ENCODE data around the gene RHOG. TPM values are rescaled to one million over a fixed set of nuclear protein-coding genes. Genes with fewer than 3 reads are reported as not detected.
A peak's percentile ranks its signal among the peaks of the same experiment; 100 is the strongest.
"Not testable (repeated sequence)": the region's sequence is repeated elsewhere in the genome, so short reads cannot be mapped to it uniquely, and the experiment has no call there.

The RHOG gene
- total and polyA plus RNA-seq, 2 donors (not counting 1 experiment from before 2014, with no cell fraction given), result 10.9 to 53.1 TPM

DNA sequence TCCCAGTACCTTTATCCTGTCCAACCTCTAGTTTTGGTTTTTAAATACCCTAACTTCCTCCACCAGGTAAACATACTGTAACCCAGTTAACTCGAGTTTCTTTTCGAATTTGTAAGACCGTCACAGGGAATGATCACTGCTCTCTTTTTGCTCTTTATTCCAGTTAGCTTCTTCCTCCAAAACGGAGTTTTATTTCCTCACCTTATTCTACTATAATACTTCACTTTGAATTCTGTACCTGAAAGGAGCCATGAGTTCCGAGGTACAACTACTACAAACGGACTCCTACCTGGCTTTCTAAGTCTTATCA lies 44.8 kb downstream of the RHOG start:
- Histone ChIP-seq H4K20me1 (ENCODE audit: control insufficient read depth, extremely low read depth, insufficient read depth, low read length) (no peaks in the 10 kb centered on the region), H3K36me3 (ENCODE audit: control insufficient read depth, insufficient read depth, low read length) (no peaks in the 10 kb centered on the region), H2AFZ (ENCODE audit: low read length) (no peak overlapping the region), H3K4me3 (replicated peaks in 1 of 4; ENCODE audit: control extremely low read depth in 1 of 4, insufficient read depth in 1 of 4, low read depth in 3 of 4, low read length in 4 of 4) (peak overlapping the region; percentile 82 to 99 (median 90)), H3K4me2 (ENCODE audit: extremely low read depth, insufficient read depth, low read length) (peak overlapping the region; percentile 94), H3K9me3 (ENCODE audit: control insufficient read depth, insufficient read depth, low read depth, low read length) (no peaks in the 10 kb centered on the region), H3K9ac (ENCODE audit: insufficient read depth, low read length) (no peak overlapping the region), H3K4me1 (ENCODE audit: control insufficient read depth, extremely low read depth, insufficient read depth, low read length) (peaks cover 2% of the 10 kb centered on the region), H3K79me2 (ENCODE audit: control insufficient read depth, insufficient read depth, low read length) (peaks cover 63% of the 10 kb centered on the region), H3K27ac (ENCODE audit: insufficient read depth, low read length) (peak overlapping the region; percentile 96), H3K27me3 (ENCODE audit: control insufficient read depth, insufficient read depth, low read length) (no peaks in the 10 kb centered on the region)
- TF ChIP-seq, protein P1, sequence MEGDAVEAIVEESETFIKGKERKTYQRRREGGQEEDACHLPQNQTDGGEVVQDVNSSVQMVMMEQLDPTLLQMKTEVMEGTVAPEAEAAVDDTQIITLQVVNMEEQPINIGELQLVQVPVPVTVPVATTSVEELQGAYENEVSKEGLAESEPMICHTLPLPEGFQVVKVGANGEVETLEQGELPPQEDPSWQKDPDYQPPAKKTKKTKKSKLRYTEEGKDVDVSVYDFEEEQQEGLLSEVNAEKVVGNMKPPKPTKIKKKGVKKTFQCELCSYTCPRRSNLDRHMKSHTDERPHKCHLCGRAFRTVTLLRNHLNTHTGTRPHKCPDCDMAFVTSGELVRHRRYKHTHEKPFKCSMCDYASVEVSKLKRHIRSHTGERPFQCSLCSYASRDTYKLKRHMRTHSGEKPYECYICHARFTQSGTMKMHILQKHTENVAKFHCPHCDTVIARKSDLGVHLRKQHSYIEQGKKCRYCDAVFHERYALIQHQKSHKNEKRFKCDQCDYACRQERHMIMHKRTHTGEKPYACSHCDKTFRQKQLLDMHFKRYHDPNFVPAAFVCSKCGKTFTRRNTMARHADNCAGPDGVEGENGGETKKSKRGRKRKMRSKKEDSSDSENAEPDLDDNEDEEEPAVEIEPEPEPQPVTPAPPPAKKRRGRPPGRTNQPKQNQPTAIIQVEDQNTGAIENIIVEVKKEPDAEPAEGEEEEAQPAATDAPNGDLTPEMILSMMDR (conservative IDR thresholded peaks at IDR 0.05 in 1 of 2, IDR thresholded peaks at IDR 0.05 in 1 of 2; ENCODE audit: low read depth in 1 of 2, low read length in 2 of 2), result no peak
- no peak for TF ChIP-seq EZH2 (IDR thresholded peaks at IDR 0.05; ENCODE audit: low read length, missing control alignments)
- DNase-seq (ENCODE audit: low read depth in 2 of 2), result no peak

DNA sequence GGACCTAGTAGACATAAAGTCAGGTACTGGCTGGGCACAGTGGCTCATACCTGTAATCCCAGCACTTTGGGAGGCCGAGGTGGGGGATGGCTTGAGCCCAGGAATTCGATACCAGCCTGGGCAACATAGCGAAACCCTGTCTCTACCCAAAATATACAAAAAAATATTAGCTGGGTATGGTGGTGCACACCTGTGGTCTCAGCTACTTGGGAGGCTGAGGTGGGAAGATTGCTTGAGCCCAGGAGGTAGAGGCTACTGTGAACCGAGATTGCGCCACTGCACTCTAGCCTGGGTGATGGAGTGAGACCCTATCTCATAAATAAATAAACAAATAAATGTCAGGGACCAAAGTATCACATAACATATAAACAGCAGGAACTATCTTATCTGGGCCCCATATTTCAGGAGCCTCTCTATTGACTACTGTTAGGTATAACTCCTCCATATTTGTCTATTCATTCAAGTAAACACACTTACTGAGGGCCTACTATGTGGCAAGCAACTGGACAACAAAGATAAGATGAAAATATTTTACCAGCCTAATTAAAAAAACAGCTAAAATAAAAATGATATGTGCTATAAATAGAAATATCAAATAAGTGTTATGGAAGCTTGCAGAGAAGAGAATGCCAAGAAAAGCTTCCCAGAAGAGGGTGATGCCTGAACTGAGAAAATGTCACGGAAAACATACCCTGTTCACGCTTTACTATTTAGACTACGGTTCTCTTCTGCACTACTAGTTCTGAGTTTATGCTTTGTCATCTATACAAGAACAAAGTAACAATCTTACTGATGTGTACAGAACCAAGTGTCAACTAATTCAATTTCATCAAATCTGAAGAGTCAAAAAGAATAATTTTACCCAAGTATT lies 45.4 kb downstream of the RHOG start:
- H3K4me3 ChIP-seq (replicated peaks in 1 of 4; ENCODE audit: control extremely low read depth in 1 of 4, insufficient read depth in 1 of 4, low read depth in 3 of 4, low read length in 4 of 4), result peak overlapping the region; percentile 82 to 99 (median 90)
- H3K27ac ChIP-seq (ENCODE audit: insufficient read depth, low read length), result no peak overlapping the region
- H3K4me2 ChIP-seq (ENCODE audit: extremely low read depth, insufficient read depth, low read length), result peak overlapping the region; percentile 94
- no peaks in the 10 kb centered on the region for H4K20me1 ChIP-seq (ENCODE audit: control insufficient read depth, extremely low read depth, insufficient read depth, low read length)
- H3K27me3 ChIP-seq (ENCODE audit: control insufficient read depth, insufficient read depth, low read length), result no peaks in the 10 kb centered on the region
- DNase-seq (ENCODE audit: low read depth in 2 of 2), result no peak
- H3K4me1 ChIP-seq (ENCODE audit: control insufficient read depth, extremely low read depth, insufficient read depth, low read length), result peaks cover 2% of the 10 kb centered on the region
- peaks cover 69% of the 10 kb centered on the region for H3K79me2 ChIP-seq (ENCODE audit: control insufficient read depth, insufficient read depth, low read length)
- no peak overlapping the region for H2AFZ ChIP-seq (ENCODE audit: low read length)
- no peak for TF ChIP-seq EZH2 (IDR thresholded peaks at IDR 0.05; ENCODE audit: low read length, missing control alignments)
- TF ChIP-seq, protein P1 (conservative IDR thresholded peaks at IDR 0.05 in 1 of 2, IDR thresholded peaks at IDR 0.05 in 1 of 2; ENCODE audit: low read depth in 1 of 2, low read length in 2 of 2), result no peak
- no peak overlapping the region for H3K9ac ChIP-seq (ENCODE audit: insufficient read depth, low read length)
- no peaks in the 10 kb centered on the region for H3K36me3 ChIP-seq (ENCODE audit: control insufficient read depth, insufficient read depth, low read length)
- no peaks in the 10 kb centered on the region for H3K9me3 ChIP-seq (ENCODE audit: control insufficient read depth, insufficient read depth, low read depth, low read length)

DNA sequence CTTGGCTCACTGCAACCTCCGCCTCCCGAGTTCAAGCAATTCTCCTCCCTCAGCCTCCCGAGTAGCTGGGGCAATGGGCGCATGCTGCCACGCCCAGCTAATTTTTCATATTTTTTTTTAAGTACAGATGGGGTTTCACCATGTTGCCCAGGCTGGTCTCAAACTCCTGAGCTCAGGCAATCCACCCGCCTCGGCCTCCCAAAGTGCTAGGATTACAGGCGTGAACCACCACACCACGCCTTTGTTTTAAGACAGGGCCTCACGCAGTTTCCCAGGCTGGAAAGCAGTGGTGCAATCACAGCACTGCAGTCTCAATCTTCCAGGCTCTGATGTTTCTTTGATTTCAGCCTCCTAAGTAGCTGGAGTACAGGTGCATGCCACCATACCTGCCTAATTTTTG lies 46.4 kb downstream of the RHOG start:
- not testable (repeated sequence) for H3K4me2 ChIP-seq (ENCODE audit: extremely low read depth, insufficient read depth, low read length)

More for the DNA sequence above, 46.4 kb downstream of the RHOG start:
- not testable (repeated sequence) for H3K4me1 ChIP-seq (ENCODE audit: control insufficient read depth, extremely low read depth, insufficient read depth, low read length); H2AFZ ChIP-seq (ENCODE audit: low read length); H4K20me1 ChIP-seq (ENCODE audit: control insufficient read depth, extremely low read depth, insufficient read depth, low read length); H3K9ac ChIP-seq (ENCODE audit: insufficient read depth, low read length); H3K27ac ChIP-seq (ENCODE audit: insufficient read depth, low read length); DNase-seq (ENCODE audit: low read depth in 2 of 2); H3K9me3 ChIP-seq (ENCODE audit: control insufficient read depth, insufficient read depth, low read depth, low read length); H3K36me3 ChIP-seq (ENCODE audit: control insufficient read depth, insufficient read depth, low read length); H3K4me3 ChIP-seq (replicated peaks in 1 of 4; ENCODE audit: control extremely low read depth in 1 of 4, insufficient read depth in 1 of 4, low read depth in 3 of 4, low read length in 4 of 4); H3K27me3 ChIP-seq (ENCODE audit: control insufficient read depth, insufficient read depth, low read length)
- H3K79me2 ChIP-seq (ENCODE audit: control insufficient read depth, insufficient read depth, low read length), result peaks cover 78% of the 10 kb centered on the region

Measured in fibroblast of lung (primary cell).